IPS-11a (cell line): ENCODE results near the gene MRPL27.
"Not testable (repeated sequence)": the region's sequence is repeated elsewhere in the genome, so short reads cannot be mapped to it uniquely, and the experiment has no call there.

Source experiments
- H3K4me3 ChIP-seq: one replicate; pipeline ENCODE4 v1.5.1; 2013; ENCODE audit warnings: low read depth, low read length, control low read depth

Gene MRPL27

DNA sequence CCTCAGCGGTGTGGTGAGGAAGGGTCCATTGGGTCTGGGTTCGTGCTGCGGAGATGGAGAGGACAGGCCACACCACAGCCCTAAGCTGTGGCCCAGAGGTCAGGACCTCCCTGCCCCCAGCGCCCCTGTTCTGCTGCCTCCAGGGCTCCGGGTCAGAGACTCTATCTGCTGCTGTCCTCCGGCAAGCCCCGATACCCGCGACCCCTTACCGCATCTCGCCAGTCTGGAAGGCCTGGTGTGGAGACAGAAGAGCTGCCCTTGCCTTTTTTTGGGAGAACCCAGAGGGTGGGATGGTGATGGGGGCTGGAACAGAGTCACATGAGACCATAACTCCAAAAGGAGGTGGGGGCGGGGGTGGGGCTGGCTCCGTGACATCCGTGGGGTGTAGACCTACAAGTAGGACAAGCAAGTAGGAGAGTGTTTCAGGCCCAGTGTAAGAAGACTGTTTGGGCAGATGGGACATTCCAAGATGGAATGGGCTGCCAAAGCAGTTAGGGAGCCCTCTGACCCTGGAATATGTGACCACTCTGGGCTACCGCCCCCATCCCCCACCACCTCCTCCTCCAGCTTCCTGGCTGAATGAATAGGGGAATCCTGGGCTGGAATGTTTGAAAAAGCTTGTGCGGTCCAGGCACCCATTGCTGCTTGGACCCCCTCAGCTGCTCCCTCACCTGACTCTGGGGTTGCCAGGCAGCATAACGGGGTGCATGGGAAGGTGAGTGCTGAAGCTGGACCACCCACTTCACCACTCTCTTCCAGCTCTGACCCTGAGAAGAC is 25.7 kb downstream of the MRPL27 start:
- peak overlapping the region; percentile 85 for H3K4me3 ChIP-seq

DNA sequence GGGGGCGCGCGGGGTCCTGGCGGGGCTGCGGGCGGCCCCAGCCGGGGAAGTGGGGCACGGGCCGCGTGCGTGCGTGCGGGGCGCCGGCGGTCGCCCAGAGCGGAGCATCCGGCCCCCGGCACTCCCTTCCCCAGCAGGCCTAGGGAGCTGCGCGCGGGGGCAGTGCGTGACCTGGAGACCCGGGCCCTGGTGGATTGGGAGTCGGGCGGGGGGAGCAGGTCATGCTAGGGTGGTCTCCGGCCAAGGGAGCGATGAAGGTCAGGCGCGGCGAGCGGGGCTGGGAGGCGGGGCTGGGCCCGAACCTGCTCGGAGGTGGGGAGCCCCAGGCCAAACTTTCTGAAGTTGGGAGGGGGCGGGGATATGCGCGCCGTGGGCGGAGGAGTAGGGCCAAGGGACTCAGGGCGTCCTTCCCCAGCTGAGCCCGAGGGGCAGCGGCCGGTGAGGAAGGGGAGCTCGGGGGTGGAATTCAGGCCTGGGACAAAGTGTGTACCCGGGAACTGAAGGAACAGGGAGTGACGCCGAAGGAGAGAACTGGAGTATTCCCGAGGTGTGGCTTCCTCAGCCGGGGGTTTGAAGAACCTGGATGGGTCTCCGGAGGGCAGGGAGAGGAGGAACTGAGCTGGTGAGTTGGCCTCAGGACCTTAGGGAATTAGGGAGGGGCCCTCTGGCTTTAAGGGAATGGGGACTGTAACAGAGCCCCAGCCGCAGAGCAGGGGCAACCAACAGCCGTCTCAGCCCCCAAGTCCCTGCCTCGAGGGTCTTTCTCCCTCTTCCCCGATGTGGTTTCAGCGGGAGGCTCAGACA is 26.5 kb downstream of the MRPL27 start:
- peak overlapping the region; percentile 85 for H3K4me3 ChIP-seq

- peak within 1 kb of the TSS; percentile 85 for H3K4me3 ChIP-seq
Observed at GRCh38 chr17:50345432-50346312, 27.3 kb downstream of the MRPL27 start, which contains the start of gene XYLT2. XYLT2 (plus strand) TSS chr17:50346126; CDS start chr17:50346141, 15 bp downstream.

DNA sequence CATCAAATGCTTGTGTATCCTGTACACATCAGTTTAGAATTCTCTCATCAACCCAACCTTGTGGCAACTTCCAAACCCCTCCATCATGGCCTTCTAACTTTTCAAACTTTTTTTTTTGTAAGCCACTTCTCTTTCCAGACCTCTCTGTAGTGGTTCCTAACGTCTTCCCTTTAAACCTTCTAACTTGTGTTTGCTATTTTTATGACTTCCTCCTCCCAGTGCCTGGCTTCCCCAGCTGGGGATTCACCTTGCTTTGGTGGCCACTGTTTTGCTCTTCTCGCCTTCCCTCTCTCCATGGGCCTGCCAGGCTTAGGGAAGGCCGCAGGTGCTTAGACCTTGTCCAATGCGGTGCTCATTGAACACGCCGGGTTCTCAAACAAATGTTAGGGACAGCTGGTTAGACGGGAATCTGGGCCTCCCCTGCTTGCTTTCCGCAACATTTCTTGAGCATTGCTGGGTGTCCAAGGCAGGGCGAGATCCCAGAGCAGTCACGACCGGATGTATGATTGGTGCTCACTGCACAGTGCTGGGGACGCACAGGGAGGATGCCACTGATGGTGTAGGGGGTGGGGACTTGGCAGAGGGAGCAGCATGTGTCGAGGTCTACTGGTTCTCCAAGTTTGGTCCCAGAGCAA is 28.1 kb downstream of the MRPL27 start:
- H3K4me3 ChIP-seq = no peak overlapping the region

GRCh38 chr17:50339381-50339780 is 33.6 kb downstream of the MRPL27 start:
- H3K4me3 ChIP-seq = no peak overlapping the region

GRCh38 chr17:50338645-50339044 is 34.3 kb downstream of the MRPL27 start:
- H3K4me3 ChIP-seq = no peak overlapping the region

- no peak overlapping the region for H3K4me3 ChIP-seq
Observed at GRCh38 chr17:50337956-50338355, 35.0 kb downstream of the MRPL27 start.

DNA sequence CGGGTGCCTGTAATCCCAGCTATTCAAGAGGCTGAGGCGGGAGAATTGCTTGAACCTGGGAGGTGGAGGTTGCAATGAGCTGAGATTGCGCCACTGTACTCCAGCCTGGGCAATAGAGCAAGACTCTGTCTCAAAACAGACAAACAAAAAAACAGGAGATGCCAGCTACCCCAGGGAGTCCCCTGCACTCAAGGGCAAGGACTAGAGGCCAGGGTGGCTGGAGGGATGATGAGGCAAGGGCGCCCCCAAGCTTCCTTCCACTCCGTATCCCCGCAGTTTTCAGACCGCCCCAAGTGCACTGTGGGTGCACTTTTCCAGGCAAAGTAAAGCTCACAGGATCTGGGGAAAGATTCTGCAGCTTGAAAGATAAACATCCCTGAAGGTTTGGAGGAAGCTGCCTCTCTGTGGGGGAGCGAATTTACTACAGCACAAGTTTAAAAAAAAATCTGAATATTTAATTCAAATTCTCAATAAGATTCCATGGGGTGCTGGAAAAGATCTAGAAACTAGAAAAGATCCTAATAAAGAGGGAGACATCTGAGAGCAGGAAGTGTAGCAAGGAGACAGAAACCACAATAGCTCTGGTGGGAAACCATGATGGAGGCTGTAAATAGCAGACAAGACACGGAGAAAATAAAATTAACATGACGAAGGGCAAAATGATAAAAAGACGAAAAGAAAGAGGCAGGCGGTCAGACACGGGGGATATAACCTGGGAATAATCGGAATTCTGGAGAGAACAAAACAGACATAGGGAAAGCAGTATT is 39.5 kb downstream of the MRPL27 start:
- not testable (repeated sequence) for H3K4me3 ChIP-seq

GRCh38 chr17:50332196-50332595 is 40.8 kb downstream of the MRPL27 start:
- no peak overlapping the region for H3K4me3 ChIP-seq

DNA sequence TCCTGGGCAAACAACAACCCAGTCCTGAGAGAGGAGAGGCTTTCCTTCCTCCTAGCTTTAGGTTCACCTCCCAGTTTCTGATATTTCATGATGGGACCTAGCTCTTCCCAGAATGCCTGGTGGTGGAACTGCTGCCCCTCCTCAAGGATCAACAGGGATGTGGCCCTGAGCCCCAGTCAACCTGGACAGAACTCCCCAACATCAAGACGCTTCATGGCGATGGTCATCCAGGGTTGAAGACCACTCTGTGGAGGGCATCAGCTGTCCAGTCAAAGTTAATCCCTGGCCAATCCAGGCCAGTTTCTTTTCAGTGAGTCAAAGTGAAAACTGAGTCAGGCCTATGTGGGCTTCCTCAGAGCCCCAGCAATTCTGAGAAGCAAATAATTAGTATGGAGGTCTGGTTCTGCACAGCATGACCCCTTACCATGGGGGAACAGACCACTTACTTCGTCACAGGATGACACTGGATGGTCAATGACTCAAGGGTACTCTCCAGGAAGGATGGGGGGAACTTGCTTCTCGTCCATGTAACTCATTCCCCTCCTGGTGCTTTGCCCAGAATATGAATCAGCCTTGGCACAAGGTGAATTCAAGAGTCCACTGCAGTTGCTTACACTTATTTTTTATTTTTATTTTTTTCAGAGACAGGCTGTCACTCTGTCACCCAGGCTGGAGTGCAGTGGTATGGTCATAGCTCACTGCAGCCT is 41.7 kb downstream of the MRPL27 start:
- H3K4me3 ChIP-seq = no peak overlapping the region

DNA sequence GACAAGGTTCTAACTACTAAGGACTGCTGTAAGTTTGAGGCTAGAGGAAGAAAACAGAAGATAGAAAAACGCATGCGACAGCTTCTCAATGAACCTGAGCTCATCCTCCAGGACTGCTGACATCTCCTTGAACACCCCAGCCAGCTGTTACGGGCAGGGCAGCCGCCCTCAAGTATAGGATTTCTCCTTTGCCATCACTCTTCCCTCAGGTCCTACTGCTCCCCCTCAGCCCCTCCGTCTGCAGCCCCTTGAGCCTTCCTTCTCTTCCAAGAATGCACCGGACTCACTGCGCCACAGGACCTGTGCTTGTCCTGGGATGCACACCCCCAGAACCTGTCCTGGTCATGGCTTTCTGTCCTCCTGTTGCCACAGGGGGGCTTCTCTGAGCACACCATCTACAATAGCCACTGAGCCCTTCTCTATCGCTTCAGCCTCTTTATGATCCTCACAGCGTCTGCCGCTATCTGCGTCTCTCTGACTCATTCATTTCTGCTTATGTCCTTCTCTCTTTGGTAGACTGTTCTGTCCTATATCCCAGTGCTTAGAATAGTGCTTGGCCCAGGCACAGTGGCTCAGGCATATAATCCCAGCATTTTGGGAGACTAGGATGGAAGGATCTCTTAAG is 42.7 kb downstream of the MRPL27 start:
- no peak overlapping the region for H3K4me3 ChIP-seq

DNA sequence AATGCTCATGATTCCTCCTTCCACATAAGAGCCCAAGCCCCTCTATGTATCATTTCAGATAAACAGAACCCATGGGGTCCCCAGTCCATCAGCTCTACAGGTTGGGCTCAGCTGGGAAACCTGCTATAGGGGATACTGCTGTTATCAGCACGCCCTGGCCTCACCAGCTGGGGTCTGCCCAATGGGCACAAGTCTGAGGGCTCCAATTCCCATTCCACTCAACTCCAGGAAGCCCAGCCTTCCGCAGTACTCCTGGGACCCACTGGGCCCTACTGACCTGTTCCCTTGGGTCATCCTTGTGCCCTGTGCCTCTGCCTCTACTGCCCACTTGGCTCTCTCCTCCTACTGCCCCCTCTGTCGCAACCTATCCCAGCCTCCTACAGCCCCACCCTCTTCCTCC is 43.3 kb downstream of the MRPL27 start:
- no peak overlapping the region for H3K4me3 ChIP-seq

GRCh38 chr17:50328363-50329325 is 44.3 kb downstream of the MRPL27 start:
- no peak overlapping the region for H3K4me3 ChIP-seq

DNA sequence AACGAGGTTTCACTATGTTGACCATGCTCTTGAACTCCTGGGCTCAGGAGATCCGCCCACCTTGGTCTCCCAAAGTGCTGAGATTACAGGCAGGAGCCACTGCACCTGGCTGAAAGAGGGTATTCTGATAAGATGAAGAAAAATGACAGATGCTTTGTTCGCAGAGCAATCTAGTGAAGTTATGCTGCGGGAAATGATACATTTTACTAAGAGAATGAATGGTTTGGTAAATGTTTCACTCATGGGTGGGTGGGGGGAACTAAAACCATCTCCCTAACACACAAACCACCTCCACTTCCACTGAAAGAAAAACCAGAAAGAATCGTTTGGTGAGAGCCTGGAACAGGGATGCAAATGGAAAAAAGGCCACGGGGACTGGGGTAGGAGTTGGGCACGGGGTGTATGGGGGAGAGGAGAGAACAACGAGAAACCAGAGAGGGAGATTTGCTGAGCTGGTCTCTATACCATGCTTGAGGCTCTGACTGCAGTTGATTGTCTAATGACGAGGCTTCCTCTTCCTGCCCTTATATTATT is 46.1 kb downstream of the MRPL27 start:
- no peak overlapping the region for H3K4me3 ChIP-seq

DNA sequence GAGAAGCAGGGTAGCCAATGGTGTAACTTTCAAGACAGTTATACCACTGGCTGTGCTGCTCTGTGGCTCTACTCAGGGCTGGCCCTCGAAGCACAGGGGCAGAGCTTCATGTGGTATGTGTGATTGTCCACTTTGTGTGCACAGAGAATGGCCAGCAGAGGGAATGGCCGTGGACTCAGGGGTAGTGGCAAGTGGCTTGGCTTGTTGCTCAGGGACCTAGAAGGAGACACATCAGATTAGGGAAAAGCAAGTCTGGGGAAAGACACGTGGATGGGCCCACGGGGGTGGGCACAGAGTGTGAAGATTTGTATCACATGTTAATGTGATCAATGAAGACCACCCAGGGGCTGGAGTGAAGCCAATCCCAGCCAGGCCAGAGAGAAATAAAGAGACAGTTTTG is 47.1 kb downstream of the MRPL27 start:
- H3K4me3 ChIP-seq = no peak overlapping the region

DNA sequence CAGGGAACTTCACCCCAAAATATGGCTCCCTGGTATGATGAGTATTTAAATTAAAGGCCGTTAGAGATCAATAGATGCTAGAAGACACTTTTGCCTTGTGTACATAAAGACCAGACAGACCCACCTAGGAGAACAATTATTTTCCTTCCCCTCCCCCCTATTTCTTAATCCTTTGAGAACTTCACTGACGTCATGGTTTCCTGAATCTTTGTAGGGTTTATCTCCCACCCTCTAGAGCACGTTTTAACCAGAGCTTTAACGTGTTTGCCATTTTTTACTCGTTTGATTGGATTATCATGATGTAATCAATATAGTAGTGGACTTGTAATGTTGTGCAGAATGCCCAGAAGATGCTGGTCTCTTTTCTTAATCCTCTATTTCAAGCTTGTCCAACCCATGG is 49.9 kb downstream of the MRPL27 start:
- H3K4me3 ChIP-seq = no peak overlapping the region

- no peak overlapping the region for H3K4me3 ChIP-seq
Observed at GRCh38 chr17:50322271-50322670, 50.7 kb downstream of the MRPL27 start.
